ENCODE data around the gene TNFSF13B. TPM values are rescaled to one million over a fixed set of nuclear protein-coding genes. Genes with fewer than 3 reads are reported as not detected.
A peak's percentile ranks its signal among the peaks of the same experiment; 100 is the strongest.

TNFSF13B gene, protein sequence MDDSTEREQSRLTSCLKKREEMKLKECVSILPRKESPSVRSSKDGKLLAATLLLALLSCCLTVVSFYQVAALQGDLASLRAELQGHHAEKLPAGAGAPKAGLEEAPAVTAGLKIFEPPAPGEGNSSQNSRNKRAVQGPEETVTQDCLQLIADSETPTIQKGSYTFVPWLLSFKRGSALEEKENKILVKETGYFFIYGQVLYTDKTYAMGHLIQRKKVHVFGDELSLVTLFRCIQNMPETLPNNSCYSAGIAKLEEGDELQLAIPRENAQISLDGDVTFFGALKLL
- 0.62 and 0.71 TPM in 2 replicates for total RNA-seq

DNA sequence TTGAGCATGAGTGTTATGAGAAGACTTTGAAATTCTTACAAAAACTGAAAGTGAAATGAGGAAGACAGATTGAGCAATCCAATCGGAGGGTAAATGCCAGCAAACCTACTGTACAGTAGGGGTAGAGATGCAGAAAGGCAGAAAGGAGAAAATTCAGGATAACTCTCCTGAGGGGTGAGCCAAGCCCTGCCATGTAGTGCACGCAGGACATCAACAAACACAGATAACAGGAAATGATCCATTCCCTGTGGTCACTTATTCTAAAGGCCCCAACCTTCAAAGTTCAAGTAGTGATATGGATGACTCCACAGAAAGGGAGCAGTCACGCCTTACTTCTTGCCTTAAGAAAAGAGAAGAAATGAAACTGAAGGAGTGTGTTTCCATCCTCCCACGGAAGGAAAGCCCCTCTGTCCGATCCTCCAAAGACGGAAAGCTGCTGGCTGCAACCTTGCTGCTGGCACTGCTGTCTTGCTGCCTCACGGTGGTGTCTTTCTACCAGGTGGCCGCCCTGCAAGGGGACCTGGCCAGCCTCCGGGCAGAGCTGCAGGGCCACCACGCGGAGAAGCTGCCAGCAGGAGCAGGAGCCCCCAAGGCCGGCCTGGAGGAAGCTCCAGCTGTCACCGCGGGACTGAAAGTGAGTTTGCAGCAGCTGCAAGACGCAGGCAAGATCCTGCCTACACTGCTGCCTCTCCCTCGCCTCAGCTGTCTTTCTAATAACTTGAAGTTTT lies at the start of gene TNFSF13B:
TSS of gene TNFSF13B (plus strand) at position 118 of the 728 bp plus-strand sequence. CDS start at position 296, 178 bp downstream.
- Histone ChIP-seq H3K27me3 (ENCODE audit: control insufficient read depth, insufficient read depth, low read length) (no peaks in the 10 kb centered on the region), H3K36me3 (ENCODE audit: control insufficient read depth, insufficient read depth, low read length) (no peaks in the 10 kb centered on the region), H3K4me3 (ENCODE audit: low read depth, low read length) (peak within 1 kb of the TSS; percentile 14)
- TF ChIP-seq, protein P1, sequence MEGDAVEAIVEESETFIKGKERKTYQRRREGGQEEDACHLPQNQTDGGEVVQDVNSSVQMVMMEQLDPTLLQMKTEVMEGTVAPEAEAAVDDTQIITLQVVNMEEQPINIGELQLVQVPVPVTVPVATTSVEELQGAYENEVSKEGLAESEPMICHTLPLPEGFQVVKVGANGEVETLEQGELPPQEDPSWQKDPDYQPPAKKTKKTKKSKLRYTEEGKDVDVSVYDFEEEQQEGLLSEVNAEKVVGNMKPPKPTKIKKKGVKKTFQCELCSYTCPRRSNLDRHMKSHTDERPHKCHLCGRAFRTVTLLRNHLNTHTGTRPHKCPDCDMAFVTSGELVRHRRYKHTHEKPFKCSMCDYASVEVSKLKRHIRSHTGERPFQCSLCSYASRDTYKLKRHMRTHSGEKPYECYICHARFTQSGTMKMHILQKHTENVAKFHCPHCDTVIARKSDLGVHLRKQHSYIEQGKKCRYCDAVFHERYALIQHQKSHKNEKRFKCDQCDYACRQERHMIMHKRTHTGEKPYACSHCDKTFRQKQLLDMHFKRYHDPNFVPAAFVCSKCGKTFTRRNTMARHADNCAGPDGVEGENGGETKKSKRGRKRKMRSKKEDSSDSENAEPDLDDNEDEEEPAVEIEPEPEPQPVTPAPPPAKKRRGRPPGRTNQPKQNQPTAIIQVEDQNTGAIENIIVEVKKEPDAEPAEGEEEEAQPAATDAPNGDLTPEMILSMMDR (IDR thresholded peaks at IDR 0.05; ENCODE audit: insufficient read depth, low read length, poor library complexity, severe bottlenecking): no peak
- no peak for DNase-seq (ENCODE audit: low read depth)

DNA sequence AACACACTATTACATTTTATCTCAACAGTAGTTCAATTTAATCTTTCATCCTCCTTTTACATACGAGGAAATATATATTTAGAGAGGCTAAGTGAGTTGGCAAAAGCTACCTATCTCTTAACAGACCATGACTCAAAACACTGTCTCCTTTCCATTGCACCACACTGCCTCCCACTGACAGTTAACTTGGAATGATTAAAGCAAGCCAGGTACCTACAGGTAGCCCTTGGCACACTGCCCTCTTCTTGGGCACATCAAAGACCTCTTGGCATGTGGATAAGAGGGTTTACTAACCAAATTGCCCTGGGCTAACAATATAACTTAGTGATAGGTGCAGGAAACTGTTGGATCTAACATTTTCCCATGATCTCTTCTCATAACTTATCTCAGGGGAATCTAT lies 49.5 kb upstream of the TNFSF13B start:
- Histone ChIP-seq H3K4me3 (ENCODE audit: low read depth, low read length) (no peak overlapping the region), H3K27me3 (ENCODE audit: control insufficient read depth, insufficient read depth, low read length) (no peaks in the 10 kb centered on the region), H3K36me3 (ENCODE audit: control insufficient read depth, insufficient read depth, low read length) (no peaks in the 10 kb centered on the region)
- TF ChIP-seq, protein P1 (IDR thresholded peaks at IDR 0.05; ENCODE audit: insufficient read depth, low read length, poor library complexity, severe bottlenecking): peak; percentile 12
- DNase-seq (ENCODE audit: low read depth): no peak

DNA sequence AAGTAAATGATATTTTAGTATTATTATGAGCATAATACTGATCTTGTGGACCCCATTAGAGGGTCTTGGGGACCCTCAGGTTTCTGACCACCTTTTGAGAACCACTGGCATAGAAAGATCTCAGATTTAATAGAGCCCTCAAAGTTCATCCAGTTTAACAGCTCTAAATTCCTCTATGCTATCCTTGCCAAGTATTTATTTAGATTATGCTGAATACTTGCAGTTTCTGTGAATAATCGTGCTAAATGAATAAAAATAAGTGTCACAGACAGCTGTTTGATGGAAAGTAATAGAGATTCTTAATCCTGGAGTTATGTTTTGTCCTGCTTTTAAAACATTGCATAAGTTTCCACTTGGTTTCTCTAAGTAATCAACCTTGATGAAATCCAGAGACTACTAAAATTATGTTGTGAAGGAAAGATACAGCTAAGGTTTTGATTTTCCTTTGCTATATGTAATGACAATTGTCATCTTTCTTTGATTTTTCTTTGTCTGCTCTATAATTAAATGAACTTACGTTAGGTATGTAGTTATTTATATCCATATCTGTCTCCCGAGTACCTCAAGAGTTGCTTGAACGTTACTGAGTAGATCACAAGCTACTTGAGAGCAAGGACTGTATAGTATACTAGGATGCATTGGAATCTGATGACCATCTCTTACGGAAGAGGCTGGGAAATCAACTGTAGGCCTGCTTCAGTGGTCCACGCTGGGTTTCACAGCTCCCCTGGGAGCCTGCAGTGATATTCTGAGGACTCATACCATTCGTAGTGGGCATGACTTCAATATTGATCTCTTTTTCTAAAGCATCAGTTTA lies 45.6 kb upstream of the TNFSF13B start:
- TF ChIP-seq, protein P1 (IDR thresholded peaks at IDR 0.05; ENCODE audit: insufficient read depth, low read length, poor library complexity, severe bottlenecking): no peak
- DNase-seq (ENCODE audit: low read depth): no peak
- H3K36me3 ChIP-seq (ENCODE audit: control insufficient read depth, insufficient read depth, low read length): no peaks in the 10 kb centered on the region
- H3K27me3 ChIP-seq (ENCODE audit: control insufficient read depth, insufficient read depth, low read length): no peaks in the 10 kb centered on the region
- no peak overlapping the region for H3K4me3 ChIP-seq (ENCODE audit: low read depth, low read length)

DNA sequence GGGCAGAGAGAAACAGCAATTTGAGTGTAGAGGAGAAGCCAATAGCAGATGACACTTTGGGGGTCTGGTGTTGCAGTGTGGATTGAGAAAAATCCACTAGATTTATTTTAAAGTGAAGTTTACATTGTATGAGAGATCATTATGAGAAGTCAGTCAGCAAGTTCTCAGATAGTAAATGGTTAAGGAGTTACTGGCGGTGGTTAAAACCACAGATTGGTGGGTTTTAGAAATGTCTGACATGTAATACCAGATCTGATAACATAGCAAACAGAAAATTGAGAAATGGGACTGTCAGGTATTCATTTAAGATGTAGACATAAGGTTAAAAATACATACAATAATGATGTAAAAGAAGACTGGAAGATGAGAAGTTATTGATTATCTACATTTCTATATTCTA lies 44.1 kb upstream of the TNFSF13B start:
- DNase-seq (ENCODE audit: low read depth): no peak
- TF ChIP-seq, protein P1 (IDR thresholded peaks at IDR 0.05; ENCODE audit: insufficient read depth, low read length, poor library complexity, severe bottlenecking): no peak

DNA sequence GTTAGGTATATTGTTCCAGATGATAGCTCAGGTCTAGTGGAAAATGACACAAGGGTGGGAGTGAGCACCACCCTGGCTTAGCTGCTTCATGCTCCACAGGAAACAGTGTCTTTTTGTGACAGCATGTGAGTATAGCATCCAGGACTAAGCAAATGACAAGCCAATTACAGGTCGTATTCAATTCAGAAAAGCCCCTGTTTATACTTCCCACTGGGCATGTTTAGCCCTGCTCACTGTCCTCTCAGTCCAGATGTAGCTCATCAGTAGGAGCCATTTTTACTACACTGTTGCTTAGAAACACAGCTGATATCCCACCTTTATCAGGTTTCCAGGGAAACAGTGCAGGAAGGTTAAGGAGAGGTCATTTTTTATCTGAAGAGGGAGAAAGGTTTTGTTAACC lies 43.3 kb upstream of the TNFSF13B start:
- TF ChIP-seq, protein P1 (IDR thresholded peaks at IDR 0.05; ENCODE audit: insufficient read depth, low read length, poor library complexity, severe bottlenecking): no peak

More for the DNA sequence above, 44.1 kb upstream of the TNFSF13B start:
- Histone ChIP-seq H3K36me3 (ENCODE audit: control insufficient read depth, insufficient read depth, low read length) (no peaks in the 10 kb centered on the region), H3K27me3 (ENCODE audit: control insufficient read depth, insufficient read depth, low read length) (no peaks in the 10 kb centered on the region), H3K4me3 (ENCODE audit: low read depth, low read length) (no peak overlapping the region)

More for the DNA sequence above, 43.3 kb upstream of the TNFSF13B start:
- no peaks in the 10 kb centered on the region for H3K27me3 ChIP-seq (ENCODE audit: control insufficient read depth, insufficient read depth, low read length)
- no peak overlapping the region for H3K4me3 ChIP-seq (ENCODE audit: low read depth, low read length)
- no peak for DNase-seq (ENCODE audit: low read depth)
- H3K36me3 ChIP-seq (ENCODE audit: control insufficient read depth, insufficient read depth, low read length): no peaks in the 10 kb centered on the region

Measured in kidney epithelial cell (primary cell).